HG03558 (cell line): ENCODE results near the gene MDM1.

Source experiments
- ATAC-seq: cut with Tn5 transposase; IDR thresholded peaks from one replicate; pipeline ENCODE4 v1.9.1; 2021; ENCODE audit warnings: moderate number of reproducible peaks; ENCODE audit not compliant: unreplicated experiment; ENCODE audit errors: extremely low read depth

Gene MDM1

GRCh38 chr12:68356986-68357385 lies 24.8 kb upstream of the MDM1 start:
- no peak for ATAC-seq

GRCh38 chr12:68356060-68356695 lies 24.0 kb upstream of the MDM1 start:
- ATAC-seq: no peak

DNA sequence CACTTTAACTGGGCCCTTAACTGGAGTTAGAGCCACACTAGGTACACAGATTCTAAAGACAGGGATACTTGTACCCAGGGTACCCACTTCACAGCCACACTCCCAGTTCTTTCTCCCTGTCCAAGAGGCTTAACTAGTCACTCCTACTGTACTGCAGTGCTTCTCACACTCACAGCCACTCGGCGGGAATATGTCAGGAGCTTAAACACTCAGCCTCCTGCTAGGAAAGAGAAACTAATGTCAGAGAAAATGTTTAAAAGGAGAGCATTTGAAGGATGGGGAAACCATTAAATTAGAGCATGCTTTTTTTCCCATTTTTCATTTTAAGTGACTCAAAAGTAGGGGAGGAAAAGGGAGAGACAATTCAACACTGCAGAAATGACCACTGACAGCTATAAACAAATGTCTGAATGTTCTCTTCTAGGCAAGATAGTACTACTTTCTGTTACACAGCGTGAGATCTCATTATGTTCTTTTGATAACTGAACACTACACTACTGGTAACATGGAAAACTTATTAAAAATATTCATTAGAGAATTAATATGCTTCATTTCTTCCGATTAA lies 22.9 kb upstream of the MDM1 start:
- no peak for ATAC-seq

- no peak for ATAC-seq
Measured at GRCh38 chr12:68352067-68352466, 19.9 kb upstream of the MDM1 start.

- no peak for ATAC-seq
Measured at GRCh38 chr12:68350753-68351152, 18.6 kb upstream of the MDM1 start.

DNA sequence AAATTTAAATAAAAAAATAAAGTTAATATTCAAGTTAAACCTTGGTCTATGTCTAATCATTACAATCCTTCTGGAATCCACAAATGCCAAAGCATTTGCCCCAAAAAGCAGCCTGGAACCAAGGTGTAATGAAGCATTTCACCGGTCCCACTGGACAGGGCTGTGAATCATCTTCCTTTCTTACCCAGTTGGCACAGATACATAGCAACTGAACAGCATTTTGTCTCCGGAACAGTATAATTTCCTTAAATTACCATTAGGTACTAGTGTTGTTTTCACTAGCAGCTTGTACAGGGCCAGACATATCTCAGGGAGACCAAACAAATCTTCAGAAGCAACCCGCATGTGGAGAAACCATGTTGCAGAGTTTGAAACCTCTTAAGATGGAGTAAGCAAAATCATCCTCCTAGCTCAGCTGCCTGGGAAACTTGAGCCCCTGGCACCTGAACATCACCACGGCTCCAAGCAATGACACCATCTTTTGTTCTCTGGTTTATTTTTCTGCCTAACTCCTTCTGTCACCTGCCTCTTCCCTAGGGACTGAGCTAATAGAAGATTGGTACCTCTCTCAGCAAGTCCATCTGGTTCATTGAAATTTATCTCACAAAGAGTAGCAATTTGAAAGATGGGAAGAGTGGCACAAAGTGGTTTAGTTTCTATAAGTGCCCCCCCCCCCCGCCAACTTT lies 17.9 kb upstream of the MDM1 start:
- no peak for ATAC-seq

- ATAC-seq: no peak
Measured at GRCh38 chr12:68349220-68349621, 17.1 kb upstream of the MDM1 start.

DNA sequence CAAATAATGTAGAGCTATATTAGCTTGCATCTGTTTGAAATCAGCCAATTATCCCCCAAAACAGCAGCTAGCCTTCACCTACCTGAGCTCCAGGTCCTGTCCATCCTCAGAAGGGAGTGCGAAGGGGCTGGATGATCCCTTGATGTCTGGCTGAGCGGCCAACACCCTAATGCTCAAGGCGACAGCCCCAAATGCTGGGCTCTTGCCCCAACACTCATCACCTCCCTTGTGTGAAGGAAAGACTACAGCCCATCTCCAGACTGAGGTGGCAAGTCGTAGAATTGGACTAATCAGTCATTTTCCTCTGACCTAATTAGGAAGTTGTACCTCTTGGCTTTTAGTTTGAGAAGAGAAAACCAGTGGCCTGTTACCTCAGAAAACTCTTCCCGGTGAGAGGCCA lies 16.3 kb upstream of the MDM1 start:
- ATAC-seq: no peak

GRCh38 chr12:68345763-68346162 lies 13.6 kb upstream of the MDM1 start:
- ATAC-seq: no peak

- no peak for ATAC-seq
Measured at GRCh38 chr12:68344126-68344525, 12.0 kb upstream of the MDM1 start.

DNA sequence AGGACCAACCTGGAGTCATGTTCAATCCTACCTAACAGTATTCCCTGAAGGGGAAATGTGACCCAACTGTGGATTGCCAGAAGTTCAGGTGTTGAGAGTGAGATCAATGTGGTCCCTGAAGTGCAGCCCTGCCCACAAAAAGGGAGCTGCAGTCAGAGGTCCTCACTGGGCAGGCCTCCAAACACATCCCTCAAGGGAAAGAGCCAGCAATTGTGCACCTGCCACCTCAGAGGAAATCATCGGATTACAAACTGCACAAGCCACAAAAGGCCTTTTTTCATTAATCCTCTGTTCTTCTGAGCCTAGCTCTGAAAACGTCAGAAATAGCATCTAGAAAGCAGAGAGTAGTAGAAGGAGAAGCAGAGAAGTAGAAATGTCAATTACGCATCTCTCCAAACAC lies 10.8 kb upstream of the MDM1 start:
- ATAC-seq: no peak

DNA sequence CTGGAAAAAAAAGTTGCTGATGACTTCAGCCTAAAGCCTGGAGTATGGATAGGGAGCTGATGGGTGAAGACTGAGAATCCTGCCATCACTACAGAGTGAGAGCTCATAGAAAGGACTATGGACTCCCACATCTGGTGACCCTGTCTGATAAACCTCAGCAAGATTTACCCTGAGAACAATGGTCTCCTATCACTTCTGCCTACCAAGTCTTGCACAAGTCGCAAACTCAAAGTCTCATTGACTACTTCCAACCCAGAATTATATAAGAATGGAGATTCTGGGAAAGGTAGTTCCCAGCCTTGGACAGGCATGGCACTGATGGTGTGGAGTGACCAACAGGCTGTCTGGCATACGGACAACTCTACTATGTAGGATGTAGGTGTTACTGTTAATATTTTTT lies 9.7 kb upstream of the MDM1 start:
- no peak for ATAC-seq

- no peak for ATAC-seq
Measured at GRCh38 chr12:68340404-68341270, 8.5 kb upstream of the MDM1 start.

DNA sequence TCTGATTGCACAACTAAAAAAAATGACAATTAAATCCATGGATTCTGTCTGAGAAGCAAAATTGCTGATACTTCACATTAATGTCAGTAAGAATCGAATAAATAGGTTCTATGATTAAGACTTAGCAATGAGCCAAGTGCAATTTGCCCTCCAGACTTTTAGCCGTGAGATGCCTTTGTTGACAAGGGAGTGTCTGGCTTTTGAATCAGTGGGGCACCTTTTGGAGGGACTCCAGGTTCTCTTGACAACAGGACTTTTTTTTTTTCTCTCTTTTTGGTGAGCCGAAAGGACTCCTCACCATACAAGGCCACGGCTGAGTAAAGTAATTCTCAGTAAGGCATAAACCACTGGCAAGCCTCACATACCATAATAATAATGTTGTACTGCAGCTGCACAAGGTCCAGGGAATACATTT lies 4.7 kb upstream of the MDM1 start:
- ATAC-seq: no peak

- ATAC-seq: no peak
Measured at GRCh38 chr12:68335462-68335861, 3.3 kb upstream of the MDM1 start.

- ATAC-seq: no peak
Measured at GRCh38 chr12:68334132-68334531, 2.0 kb upstream of the MDM1 start.

- ATAC-seq: no peak
Measured at GRCh38 chr12:68332728-68333630, 817 bp upstream of the MDM1 start.

DNA sequence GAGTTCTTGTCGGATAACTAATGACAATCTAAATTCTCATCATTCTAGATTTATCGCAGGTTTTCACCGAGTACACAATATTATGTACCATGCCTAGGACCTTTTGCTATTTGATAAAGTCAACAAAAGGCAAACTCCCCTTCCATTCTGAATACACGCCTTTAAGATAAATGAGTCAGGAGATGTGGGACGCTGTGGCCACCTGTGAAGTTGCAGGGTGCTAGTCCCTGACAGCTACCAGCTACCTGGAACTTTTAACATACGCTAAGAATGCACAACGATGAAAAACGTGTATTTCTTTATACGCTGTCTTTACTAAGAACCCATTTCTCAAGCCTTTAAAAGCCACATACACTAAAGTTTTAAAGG lies 678 bp downstream of the MDM1 start:
- no peak for ATAC-seq

DNA sequence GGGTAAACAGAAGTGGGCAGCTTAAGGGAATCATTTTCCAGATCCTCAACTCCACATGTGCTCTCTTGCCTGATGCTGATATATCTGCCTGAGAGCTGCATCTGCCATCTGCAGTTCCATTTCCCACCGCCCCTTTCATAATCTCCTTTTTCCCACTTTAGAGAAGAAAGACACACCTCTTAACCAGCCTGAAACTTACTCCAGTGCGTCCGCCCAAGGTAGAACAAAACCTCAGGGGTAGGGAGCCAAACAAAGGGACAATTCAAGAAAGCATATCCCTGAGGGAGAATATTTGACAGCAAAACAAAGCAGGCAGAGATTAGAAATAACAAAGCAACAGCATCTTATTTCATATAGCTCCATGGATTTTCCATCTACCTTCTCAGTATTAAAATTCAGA lies 4.3 kb downstream of the MDM1 start:
- no peak for ATAC-seq

DNA sequence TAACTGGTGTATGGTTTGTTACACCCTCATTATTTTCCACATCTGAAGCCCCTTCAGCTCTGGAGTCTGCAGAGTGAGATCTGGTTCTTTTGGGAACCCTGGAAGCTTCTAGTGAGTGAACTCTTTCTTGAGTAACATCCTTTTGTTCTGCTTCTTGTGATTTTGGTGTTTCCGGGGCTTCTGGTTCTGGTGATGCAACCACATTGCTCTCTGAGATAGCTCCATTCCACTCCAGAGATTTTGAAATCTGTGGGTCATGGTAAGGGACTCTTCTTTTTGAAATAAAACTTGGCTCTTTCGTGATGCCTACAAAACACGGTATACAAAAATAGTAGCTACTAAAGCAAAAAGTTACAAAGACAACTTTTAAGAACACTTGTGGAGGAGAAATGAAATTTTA lies 5.4 kb downstream of the MDM1 start:
- no peak for ATAC-seq
